DOHH2 (cell line): ENCODE data around the gene BBOF1.
"Not testable (repeated sequence)": the region's sequence is repeated elsewhere in the genome, so short reads cannot be mapped to it uniquely, and the experiment has no call there.

Experiments
- H3F3A ChIP-seq: fragments of 200-600 bp; sonication (generic), shearing (Covaris generic); 2 replicates; pipeline ENCODE4 v1.6.0; 2016; ENCODE audit warnings: antibody characterized with exemption, mild to moderate bottlenecking; ENCODE audit not compliant: control insufficient read depth, insufficient read depth
- H3K27ac ChIP-seq: fragments of 200-600 bp; sonication (generic); 2 replicates; pipeline ENCODE4 v1.5.1; 2014; ENCODE audit warnings: low read depth, mild to moderate bottlenecking, low read length, moderate library complexity
- H3K27me3 ChIP-seq: fragments of 200-600 bp; sonication (generic); 2 replicates; pipeline ENCODE4 v1.6.1; 2014; ENCODE audit warnings: mild to moderate bottlenecking, low read length, mixed read lengths; ENCODE audit not compliant: control insufficient read depth
- H3K36me3 ChIP-seq: fragments of 200-600 bp; sonication (generic); 2 replicates; pipeline ENCODE4 v1.6.1; 2014; ENCODE audit warnings: mild to moderate bottlenecking, low read length, moderate library complexity, mixed read lengths; ENCODE audit not compliant: control insufficient read depth
- H3K4me1 ChIP-seq: fragments of 200-600 bp; sonication (generic); 2 replicates; pipeline ENCODE4 v1.6.1; 2014; ENCODE audit warnings: mild to moderate bottlenecking, low read length, mixed read lengths; ENCODE audit not compliant: control insufficient read depth
- H3K4me2 ChIP-seq: fragments of 200-600 bp; sonication (generic); 2 replicates; pipeline ENCODE4 v1.6.0; 2014; ENCODE audit warnings: mild to moderate bottlenecking, low read length, moderate library complexity
- H3K4me3 ChIP-seq: fragments of 200-600 bp; sonication (generic); 2 replicates; pipeline ENCODE4 v1.5.1; 2014; ENCODE audit warnings: mild to moderate bottlenecking, low read length, mixed read lengths
- H3K79me2 ChIP-seq: fragments of 200-600 bp; sonication (generic); 2 replicates; pipeline ENCODE4 v1.6.1; 2014; ENCODE audit warnings: mild to moderate bottlenecking, low read length, mixed read lengths; ENCODE audit not compliant: control insufficient read depth
- H3K9me2 ChIP-seq: fragments of 200-600 bp; sonication (generic); replicated peaks from 2 replicates; pipeline ENCODE4 v1.6.1; 2014; ENCODE audit warnings: mild to moderate bottlenecking, low read length, mixed read lengths; ENCODE audit not compliant: control insufficient read depth
- H3K9me3 ChIP-seq: fragments of 200-600 bp; sonication (generic); 2 replicates; pipeline ENCODE4 v1.6.1; 2014; ENCODE audit warnings: antibody characterized with exemption, low read length, mixed read lengths; ENCODE audit not compliant: control insufficient read depth, insufficient read depth
- H4K20me1 ChIP-seq: fragments of 200-600 bp; sonication (generic); 2 replicates; pipeline ENCODE4 v1.6.0; 2014; ENCODE audit warnings: low read depth, mild to moderate bottlenecking, antibody characterized with exemption, low read length, moderate library complexity; ENCODE audit not compliant: control insufficient read depth, insufficient read depth
- EZH2phosphoT487 ChIP-seq: fragments of 200-600 bp; sonication (generic); IDR thresholded peaks from 2 replicates; pipeline ENCODE4 v1.6.1; 2017; ENCODE audit warnings: borderline replicate concordance, mild to moderate bottlenecking, antibody characterized with exemption, low read length, moderate library complexity, mixed read lengths
- TF ChIP-seq, protein P1 (sequence below): fragments of 200-600 bp; sonication (generic); IDR thresholded peaks from one replicate; pipeline ENCODE4 v1.5.1; 2014; ENCODE audit warnings: antibody characterized with exemption, mild to moderate bottlenecking, low read depth, low read length; ENCODE audit not compliant: poor library complexity, severe bottlenecking

BBOF1 gene

GRCh38 chr14:73977896-73978295 is 41.3 kb upstream of the BBOF1 start:
- no peaks in the 10 kb centered on the region for H3F3A ChIP-seq

GRCh38 chr14:73988065-73988464 is 31.1 kb upstream of the BBOF1 start:
- Histone ChIP-seq H3K27ac (no peak overlapping the region), H3K9me2 (no peaks in the 10 kb centered on the region), H3K36me3 (peaks cover 16% of the 10 kb centered on the region), H3K79me2 (no peaks in the 10 kb centered on the region), H4K20me1 (no peaks in the 10 kb centered on the region), H3F3A (no peaks in the 10 kb centered on the region), H3K4me3 (no peak overlapping the region), H3K4me2 (no peak overlapping the region), H3K27me3 (no peaks in the 10 kb centered on the region), H3K9me3 (no peaks in the 10 kb centered on the region), H3K4me1 (no peaks in the 10 kb centered on the region)
- TF ChIP-seq, protein P1, sequence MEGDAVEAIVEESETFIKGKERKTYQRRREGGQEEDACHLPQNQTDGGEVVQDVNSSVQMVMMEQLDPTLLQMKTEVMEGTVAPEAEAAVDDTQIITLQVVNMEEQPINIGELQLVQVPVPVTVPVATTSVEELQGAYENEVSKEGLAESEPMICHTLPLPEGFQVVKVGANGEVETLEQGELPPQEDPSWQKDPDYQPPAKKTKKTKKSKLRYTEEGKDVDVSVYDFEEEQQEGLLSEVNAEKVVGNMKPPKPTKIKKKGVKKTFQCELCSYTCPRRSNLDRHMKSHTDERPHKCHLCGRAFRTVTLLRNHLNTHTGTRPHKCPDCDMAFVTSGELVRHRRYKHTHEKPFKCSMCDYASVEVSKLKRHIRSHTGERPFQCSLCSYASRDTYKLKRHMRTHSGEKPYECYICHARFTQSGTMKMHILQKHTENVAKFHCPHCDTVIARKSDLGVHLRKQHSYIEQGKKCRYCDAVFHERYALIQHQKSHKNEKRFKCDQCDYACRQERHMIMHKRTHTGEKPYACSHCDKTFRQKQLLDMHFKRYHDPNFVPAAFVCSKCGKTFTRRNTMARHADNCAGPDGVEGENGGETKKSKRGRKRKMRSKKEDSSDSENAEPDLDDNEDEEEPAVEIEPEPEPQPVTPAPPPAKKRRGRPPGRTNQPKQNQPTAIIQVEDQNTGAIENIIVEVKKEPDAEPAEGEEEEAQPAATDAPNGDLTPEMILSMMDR: no peak
- no peak for TF ChIP-seq EZH2phosphoT487

More at GRCh38 chr14:73977896-73978295, 41.3 kb upstream of the BBOF1 start:
- Histone ChIP-seq H3K79me2 (no peaks in the 10 kb centered on the region), H3K9me2 (no peaks in the 10 kb centered on the region), H3K27me3 (no peaks in the 10 kb centered on the region), H3K4me3 (no peak overlapping the region), H4K20me1 (no peaks in the 10 kb centered on the region), H3K36me3 (peaks cover 14% of the 10 kb centered on the region), H3K9me3 (no peaks in the 10 kb centered on the region), H3K27ac (no peak overlapping the region), H3K4me2 (no peak overlapping the region), H3K4me1 (no peaks in the 10 kb centered on the region)
- TF ChIP-seq EZH2phosphoT487: no peak
- TF ChIP-seq, protein P1: no peak

GRCh38 chr14:73988656-73989055 is 30.5 kb upstream of the BBOF1 start:
- not testable (repeated sequence) for H3K4me1 ChIP-seq, H3K4me3 ChIP-seq, H3K9me2 ChIP-seq, H3K79me2 ChIP-seq, H3K9me3 ChIP-seq, H3K27me3 ChIP-seq, H4K20me1 ChIP-seq, H3K27ac ChIP-seq, H3K4me2 ChIP-seq, H3F3A ChIP-seq
- H3K36me3 ChIP-seq: peaks cover 16% of the 10 kb centered on the region

DNA sequence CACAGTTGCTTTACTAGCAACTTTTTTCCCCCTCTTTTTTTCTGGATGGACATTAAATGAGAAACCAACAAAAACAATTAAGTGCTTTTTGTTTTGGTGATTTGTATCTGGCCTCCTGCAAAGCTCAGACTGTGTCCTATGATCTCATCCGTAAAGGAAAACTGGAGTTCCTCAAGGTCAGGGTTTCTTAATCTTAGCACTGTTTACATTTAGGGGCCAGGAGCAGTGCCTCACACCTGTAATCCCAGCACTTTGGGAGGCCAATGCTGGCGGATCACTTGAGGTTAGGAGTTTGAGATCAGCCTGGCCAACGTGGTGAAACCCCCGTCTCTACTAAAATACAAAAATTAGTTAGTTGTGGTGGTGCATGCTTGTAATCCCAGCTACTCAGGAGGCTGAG is 28.1 kb upstream of the BBOF1 start:
- H3K36me3 ChIP-seq: peaks cover 18% of the 10 kb centered on the region
- no peaks in the 10 kb centered on the region for H3K27me3 ChIP-seq
- no peak overlapping the region for H3K27ac ChIP-seq
- H3K9me2 ChIP-seq: no peaks in the 10 kb centered on the region
- no peak for TF ChIP-seq EZH2phosphoT487
- TF ChIP-seq, protein P1: no peak
- H3K4me2 ChIP-seq: no peak overlapping the region
- peaks cover 18% of the 10 kb centered on the region for H3K4me1 ChIP-seq
- no peaks in the 10 kb centered on the region for H3K79me2 ChIP-seq
- H3F3A ChIP-seq: no peaks in the 10 kb centered on the region
- no peak overlapping the region for H3K4me3 ChIP-seq
- no peaks in the 10 kb centered on the region for H3K9me3 ChIP-seq
- H4K20me1 ChIP-seq: no peaks in the 10 kb centered on the region

- not testable (repeated sequence) for H3K9me3 ChIP-seq, H3K9me2 ChIP-seq, H4K20me1 ChIP-seq, H3F3A ChIP-seq, H3K27me3 ChIP-seq, H3K79me2 ChIP-seq
- peak overlapping the region; percentile 52 for H3K4me3 ChIP-seq
- peak overlapping the region; percentile 3; the same call in 1 of the 2 replicates for H3K27ac ChIP-seq
- H3K4me2 ChIP-seq: peak overlapping the region; percentile 55
- peaks cover 12% of the 10 kb centered on the region for H3K36me3 ChIP-seq
- H3K4me1 ChIP-seq: peaks cover 20% of the 10 kb centered on the region
These were observed 24.2 kb upstream of the BBOF1 start for GRCh38 chr14:73994926-73995325.
